KOPT-K1 (cell line): ENCODE data around the gene HLA-DMA.
A peak's percentile ranks its signal among the peaks of the same experiment; 100 is the strongest.

Source experiments
- H3K27ac ChIP-seq: fragments of 200-600 bp; sonication (generic); 2 replicates; pipeline ENCODE4 v1.5.1; 2016; ENCODE audit warnings: antibody characterized with exemption, mild to moderate bottlenecking, low read depth, low read length; ENCODE audit not compliant: poor library complexity, severe bottlenecking
- H3K36me3 ChIP-seq: fragments of 200-600 bp; sonication (generic); 2 replicates; pipeline ENCODE4 v1.5.1; 2017; ENCODE audit warnings: antibody characterized with exemption, mild to moderate bottlenecking, low read length, moderate library complexity; ENCODE audit not compliant: insufficient read depth
- H3K9me3 ChIP-seq: fragments of 200-600 bp; sonication (generic); 2 replicates; pipeline ENCODE4 v1.5.1; 2017; ENCODE audit warnings: antibody characterized with exemption, low read length, mild to moderate bottlenecking; ENCODE audit not compliant: insufficient read depth, poor library complexity, severe bottlenecking

HLA-DMA gene

DNA sequence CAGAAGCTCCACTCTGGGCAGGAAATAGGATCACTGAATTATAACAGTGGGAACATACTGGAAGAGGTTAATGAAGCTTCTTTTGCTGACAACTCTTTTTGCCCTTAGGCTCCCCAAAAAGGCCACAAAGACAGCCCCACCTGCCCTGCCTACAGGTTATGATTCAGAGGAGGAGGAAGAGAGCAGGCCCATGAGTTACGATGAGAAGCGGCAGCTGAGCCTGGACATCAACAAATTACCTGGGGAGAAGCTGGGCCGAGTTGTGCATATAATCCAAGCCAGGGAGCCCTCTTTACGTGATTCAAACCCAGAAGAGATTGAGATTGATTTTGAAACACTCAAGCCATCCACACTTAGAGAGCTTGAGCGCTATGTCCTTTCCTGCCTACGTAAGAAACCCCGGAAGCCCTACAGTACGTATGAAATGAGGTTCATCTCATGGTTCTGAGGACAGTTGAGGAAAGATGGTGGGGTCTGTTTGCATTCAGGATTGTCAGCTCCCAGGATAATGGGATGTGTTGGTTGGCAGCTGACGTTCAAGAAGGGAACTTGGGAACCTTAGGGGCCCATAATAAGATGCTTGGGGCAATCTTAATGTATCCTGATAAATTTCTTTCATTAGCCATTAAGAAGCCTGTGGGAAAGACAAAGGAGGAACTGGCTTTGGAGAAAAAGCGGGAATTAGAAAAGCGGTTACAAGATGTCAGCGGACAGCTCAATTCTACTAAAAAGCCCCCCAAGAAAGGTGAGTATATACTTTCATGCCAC, 27.0 kb upstream of the HLA-DMA start:
- no peak overlapping the region for H3K27ac ChIP-seq
- peaks cover 89% of the 10 kb centered on the region for H3K36me3 ChIP-seq
- no peaks in the 10 kb centered on the region for H3K9me3 ChIP-seq

- Histone ChIP-seq H3K36me3 (peaks cover 100% of the 10 kb centered on the region), H3K27ac (no peak overlapping the region), H3K9me3 (no peaks in the 10 kb centered on the region)
Measured at GRCh38 chr6:32977953-32978324, 25.0 kb upstream of the HLA-DMA start.

DNA sequence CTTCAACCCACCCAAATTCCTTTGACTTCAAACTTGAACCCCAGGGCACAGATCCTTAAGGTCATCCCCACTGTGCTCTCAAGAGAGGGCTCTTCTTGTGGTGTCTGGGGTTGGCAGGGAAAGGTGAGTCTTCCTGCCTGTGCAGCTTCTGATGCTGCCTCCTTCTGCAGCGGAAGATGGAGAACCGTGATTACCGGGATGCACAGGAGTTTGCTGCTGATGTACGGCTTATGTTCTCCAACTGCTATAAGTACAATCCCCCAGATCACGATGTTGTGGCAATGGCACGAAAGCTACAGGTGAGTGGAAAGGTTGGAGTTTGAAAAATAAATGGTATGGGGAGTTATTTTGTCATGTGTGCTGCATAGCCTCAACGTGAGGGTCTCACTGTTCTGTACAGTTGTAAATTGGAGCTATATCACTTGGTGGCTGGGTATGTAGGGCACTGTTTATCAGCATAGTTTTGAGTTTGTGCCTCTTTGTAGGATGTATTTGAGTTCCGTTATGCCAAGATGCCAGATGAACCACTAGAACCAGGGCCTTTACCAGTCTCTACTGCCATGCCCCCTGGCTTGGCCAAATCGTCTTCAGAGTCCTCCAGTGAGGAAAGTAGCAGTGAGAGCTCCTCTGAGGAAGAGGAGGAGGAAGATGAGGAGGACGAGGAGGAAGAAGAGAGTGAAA, 24.5 kb upstream of the HLA-DMA start:
- no peaks in the 10 kb centered on the region for H3K9me3 ChIP-seq
- H3K36me3 ChIP-seq: peaks cover 100% of the 10 kb centered on the region
- H3K27ac ChIP-seq: no peak overlapping the region

- H3K9me3 ChIP-seq: no peaks in the 10 kb centered on the region
- no peak overlapping the region for H3K27ac ChIP-seq
- peaks cover 94% of the 10 kb centered on the region for H3K36me3 ChIP-seq
Measured at GRCh38 chr6:32976334-32977069, 23.6 kb upstream of the HLA-DMA start.

DNA sequence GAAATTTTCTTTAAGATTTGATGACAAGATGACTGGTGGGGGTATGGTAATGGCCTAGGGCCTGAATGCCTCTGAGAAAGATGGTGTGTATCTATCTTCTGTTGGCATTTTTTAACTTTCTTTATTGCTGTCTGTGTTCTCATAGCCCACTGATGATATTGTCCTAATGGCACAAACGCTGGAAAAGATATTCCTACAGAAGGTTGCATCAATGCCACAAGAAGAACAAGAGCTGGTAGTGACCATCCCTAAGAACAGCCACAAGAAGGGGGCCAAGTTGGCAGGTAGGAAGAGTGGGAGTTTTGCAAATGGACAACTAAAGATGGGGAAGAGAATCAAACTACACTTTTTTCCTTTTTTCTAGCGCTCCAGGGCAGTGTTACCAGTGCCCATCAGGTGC, 23.0 kb upstream of the HLA-DMA start:
- Histone ChIP-seq H3K27ac (no peak overlapping the region), H3K9me3 (no peaks in the 10 kb centered on the region), H3K36me3 (peaks cover 92% of the 10 kb centered on the region)

DNA sequence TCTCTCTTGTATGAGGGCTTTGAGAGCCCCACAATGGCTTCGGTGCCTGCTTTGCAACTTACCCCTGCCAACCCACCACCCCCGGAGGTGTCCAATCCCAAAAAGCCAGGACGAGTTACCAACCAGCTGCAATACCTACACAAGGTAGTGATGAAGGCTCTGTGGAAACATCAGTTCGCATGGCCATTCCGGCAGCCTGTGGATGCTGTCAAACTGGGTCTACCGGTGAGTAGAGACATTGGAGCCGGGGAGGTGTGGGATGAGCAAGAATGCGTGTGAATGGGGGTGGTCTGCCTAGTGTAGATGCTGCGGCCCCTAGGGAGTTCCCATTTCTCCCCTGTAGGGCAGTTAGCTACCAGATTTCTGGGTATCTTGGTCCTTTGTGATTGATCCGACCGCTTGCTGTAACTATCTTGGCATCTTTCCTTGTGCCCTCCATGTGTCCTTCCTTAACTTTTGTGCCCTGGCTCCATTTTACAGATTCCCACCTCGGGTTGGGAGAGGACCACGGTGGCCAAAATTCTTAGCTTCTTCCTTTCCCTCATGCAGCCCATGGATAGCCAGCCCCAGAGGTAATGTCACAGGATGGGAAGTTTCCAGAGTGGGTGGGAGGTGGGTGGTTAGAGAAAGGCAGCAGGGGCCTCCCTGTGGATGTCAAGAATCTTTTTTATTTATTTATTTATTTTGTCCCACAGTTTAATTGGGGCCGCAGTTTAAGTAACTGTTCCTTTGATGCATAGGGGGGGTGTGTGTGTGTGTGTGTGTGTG, 21.8 kb upstream of the HLA-DMA start:
- Histone ChIP-seq H3K9me3 (no peaks in the 10 kb centered on the region), H3K36me3 (peaks cover 81% of the 10 kb centered on the region), H3K27ac (peak overlapping the region; percentile 99)

DNA sequence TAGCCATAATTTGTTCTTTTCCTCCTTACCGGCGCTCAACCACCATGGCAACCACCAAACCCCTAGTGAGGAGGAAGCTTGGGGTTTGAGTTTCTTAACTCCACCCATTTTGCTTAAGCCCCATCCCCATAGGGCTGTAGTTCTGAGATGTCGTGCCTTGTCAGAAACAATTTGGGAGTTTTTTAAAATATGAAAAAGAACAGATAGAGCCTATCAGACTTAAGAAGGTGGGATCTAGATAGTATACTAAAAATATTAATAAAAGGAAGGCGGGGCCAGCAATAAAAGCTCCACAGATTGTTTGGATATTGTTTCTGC, 21.1 kb upstream of the HLA-DMA start:
- Histone ChIP-seq H3K27ac (peak overlapping the region; percentile 99), H3K9me3 (no peaks in the 10 kb centered on the region), H3K36me3 (peaks cover 73% of the 10 kb centered on the region)

DNA sequence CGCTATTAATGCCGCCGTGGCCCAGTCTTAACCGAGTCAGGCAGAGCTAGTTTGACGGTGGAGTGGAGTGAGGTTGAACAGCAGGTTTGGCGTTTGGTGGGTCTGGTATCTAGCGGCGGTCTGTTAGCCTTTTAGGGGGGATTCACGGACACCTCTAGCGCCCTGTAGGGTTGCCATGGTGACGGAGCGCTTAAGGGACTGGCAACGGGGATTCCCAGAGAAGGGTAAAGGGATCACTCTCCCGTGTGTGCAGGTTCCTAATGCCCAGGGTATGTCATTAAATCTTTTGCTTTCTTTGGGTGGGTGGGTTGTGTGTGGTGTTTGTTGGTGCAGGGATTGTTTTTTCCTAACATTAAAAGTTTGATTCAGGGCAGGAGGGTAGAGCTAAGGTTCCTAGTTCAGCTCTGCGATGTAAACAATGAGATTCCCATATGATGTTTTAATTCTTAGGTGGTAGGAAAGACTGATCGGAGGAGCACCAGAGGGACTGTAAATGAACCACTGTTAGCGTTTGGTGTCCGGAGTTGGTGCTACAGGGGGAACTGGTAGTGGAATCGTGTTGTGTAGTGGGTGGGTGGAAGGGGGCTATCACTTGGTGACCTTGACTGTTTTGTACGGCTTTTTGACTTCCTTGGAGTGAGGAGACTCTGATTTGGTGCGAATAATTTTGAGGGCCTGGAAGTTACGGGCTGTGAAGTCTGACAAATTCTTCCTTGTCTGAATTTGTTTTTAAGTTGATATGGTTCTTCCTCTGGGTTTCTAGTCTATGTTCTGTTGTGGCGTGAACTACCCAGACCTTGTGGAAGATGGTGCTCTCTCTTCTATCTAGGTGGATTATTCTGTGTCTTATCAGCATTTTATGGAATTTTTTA, 20.5 kb upstream of the HLA-DMA start:
- Histone ChIP-seq H3K27ac (peak overlapping the region; percentile 99), H3K36me3 (peaks cover 67% of the 10 kb centered on the region), H3K9me3 (no peaks in the 10 kb centered on the region)

DNA sequence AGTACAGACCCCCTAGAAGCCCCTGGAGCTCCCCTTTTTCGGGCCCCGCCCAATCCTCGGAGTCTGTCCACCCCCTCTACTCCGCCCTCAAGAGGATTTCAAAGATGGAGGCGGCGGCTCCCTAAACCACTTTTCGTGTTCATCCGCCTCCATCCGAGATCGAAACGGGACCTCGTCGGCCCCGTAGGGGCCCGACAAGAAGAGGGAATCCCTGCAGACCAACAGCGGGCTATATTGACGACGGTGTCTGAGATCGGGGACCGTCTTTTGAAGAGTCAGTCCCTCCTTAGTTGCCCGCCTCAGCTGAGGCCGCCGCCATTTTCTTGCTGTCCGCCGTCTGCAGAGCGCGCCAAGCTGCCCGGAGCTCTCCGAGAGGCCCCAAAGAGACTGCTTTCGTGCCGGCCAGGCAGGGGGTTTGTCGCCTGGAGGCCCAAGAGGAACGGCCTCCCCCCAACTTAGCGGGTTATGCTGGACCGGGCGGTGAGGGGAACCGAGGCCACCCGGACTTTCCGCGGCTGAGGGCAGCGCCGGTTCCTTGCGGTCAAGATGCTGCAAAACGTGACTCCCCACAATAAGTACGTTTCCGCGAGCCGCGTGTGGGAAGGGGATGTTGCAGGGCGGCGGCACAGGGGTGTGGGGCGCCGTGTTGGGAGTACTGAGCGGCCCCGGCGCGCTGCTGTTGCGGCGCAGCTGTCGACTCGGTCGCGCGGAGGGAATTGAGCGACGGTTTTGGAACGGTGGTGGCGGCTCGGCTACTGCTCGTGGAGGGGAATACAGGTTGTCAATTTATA, 19.7 kb upstream of the HLA-DMA start:
- peaks cover 59% of the 10 kb centered on the region for H3K36me3 ChIP-seq
- H3K27ac ChIP-seq: peak overlapping the region; percentile 99
- no peaks in the 10 kb centered on the region for H3K9me3 ChIP-seq

DNA sequence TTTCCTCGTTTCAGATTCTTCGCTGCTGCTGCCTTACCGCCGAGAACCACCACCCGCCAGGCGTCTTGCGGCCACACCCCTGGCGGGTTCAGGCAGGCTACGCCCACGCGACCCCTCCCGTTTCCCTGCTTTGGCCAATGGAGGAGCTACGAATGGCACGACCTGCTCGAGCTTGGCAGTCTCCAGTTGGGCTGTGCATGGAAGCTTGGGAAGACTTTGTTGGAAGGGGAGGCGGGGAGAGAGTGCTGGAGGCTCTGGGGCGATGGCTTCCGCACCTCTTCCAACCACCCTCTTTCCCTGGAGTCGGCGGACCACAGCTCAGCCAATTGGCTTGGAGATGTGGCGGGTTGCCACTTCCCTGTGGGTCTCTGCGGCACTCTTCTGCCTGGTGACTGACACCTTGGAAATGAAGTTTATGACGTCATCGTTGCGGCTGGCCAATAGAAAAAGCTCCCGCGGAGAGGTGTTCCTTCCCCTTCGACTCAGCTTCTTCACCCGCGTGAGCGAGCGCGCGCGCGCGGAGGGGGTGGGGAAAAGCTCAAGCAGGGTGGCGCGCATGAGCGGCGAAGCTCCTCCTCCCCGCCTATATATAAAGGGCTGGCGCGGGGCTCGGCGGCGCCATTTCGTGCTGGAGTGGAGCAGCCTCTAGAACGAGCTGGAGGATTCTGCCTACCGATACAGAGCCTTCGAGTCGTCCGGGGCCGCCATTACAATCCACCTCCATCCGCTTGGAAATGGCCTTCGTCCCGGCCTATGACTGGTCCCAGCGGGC, 18.9 kb upstream of the HLA-DMA start:
- Histone ChIP-seq H3K36me3 (peaks cover 51% of the 10 kb centered on the region), H3K9me3 (no peaks in the 10 kb centered on the region), H3K27ac (peak overlapping the region; percentile 99)

- Histone ChIP-seq H3K36me3 (peaks cover 45% of the 10 kb centered on the region), H3K9me3 (no peaks in the 10 kb centered on the region), H3K27ac (peak overlapping the region; percentile 99)
Measured at GRCh38 chr6:32971242-32971580, 18.3 kb upstream of the HLA-DMA start.

- Histone ChIP-seq H3K27ac (peak overlapping the region; percentile 99), H3K9me3 (no peaks in the 10 kb centered on the region), H3K36me3 (peaks cover 40% of the 10 kb centered on the region)
Measured at GRCh38 chr6:32970413-32971241, 17.7 kb upstream of the HLA-DMA start.
